Measurements from ENCODE around the gene NELL1.

The NELL1 gene

DNA sequence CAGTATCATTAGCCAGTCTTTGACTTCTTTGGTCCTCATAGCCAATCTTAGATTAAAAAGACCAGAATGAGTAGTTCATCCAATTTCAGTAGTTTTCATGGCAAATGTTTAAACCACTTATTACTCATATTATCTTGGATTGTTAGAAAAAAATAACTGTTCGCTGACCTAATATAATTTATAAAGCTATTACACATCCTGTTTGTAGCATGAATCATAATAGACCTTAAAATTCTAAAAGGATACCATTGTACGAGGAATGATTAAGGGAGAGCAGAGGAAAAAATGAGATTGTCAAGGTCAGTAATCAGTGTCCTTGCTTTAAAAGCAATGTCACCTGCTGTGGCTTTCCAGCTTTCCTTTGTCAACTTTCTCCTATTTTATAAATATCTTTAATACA lies 371.2 kb downstream of the NELL1 start:
- Mint-ChIP-seq H3K4me1 (no peaks in the 10 kb centered on the region), H3K9me3 (peaks cover 8% of the 10 kb centered on the region), H3K4me3 (no peak overlapping the region), H3K27me3 (no peaks in the 10 kb centered on the region), H3K36me3 (no peaks in the 10 kb centered on the region), H3K27ac (no peak overlapping the region)
- no peak for DNase-seq (ENCODE audit: low spot score in 2 of 2)
- no peak for ATAC-seq (ENCODE audit: low read depth)

DNA sequence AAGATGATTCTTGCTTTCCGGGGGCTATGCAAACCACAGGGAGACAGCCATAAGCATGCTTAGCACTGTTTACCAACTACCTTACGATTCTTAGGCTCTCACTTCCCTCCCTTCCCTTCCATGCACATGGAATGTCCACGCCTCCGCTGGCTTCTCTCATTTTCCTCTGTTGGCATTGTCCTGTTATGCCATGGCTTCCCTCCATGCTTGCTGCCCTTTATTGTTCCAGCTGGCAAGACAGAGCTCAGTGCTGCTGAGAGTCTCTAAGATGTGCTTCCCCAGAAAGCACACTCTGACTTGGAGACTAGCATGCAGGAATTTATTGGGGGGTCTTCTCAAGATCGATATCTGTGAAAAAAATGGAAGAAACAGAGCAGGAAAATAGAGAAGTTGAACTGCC lies 379.2 kb downstream of the NELL1 start:
- H3K4me1 Mint-ChIP-seq, result no peaks in the 10 kb centered on the region
- DNase-seq (ENCODE audit: low spot score in 2 of 2) (no peak), ATAC-seq (ENCODE audit: low read depth) (no peak)
- peaks cover 5% of the 10 kb centered on the region for H3K9me3 Mint-ChIP-seq
- H3K27ac Mint-ChIP-seq, result no peak overlapping the region
- no peaks in the 10 kb centered on the region for H3K36me3 Mint-ChIP-seq
- H3K27me3 Mint-ChIP-seq, result no peaks in the 10 kb centered on the region
- H3K4me3 Mint-ChIP-seq, result no peak overlapping the region

DNA sequence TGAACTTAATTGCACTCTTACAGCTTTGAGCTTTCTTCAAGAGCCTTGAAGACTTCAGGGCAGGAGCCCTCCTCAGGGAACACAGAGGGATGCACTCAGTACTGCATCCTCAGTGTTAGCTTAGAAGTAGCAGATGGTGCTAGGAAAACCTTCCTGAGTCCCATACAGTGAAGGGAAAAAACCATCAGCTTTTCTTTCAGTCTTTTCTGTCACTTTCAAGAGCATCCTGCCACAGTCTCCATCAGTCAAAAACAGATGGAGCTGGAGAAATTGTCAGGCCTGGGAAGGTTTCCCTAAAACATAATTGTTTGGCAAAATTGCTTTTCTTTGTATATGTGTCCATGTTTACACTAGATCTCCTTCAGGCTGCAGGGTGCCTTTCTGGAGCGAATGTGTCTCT lies 384.1 kb downstream of the NELL1 start:
- no peaks in the 10 kb centered on the region for H3K4me1 Mint-ChIP-seq
- peaks cover 5% of the 10 kb centered on the region for H3K9me3 Mint-ChIP-seq
- no peak overlapping the region for H3K27ac Mint-ChIP-seq
- H3K4me3 Mint-ChIP-seq, result no peak overlapping the region
- H3K27me3 Mint-ChIP-seq, result no peaks in the 10 kb centered on the region
- ATAC-seq (ENCODE audit: low read depth) (no peak), DNase-seq (ENCODE audit: low spot score in 2 of 2) (no peak)
- H3K36me3 Mint-ChIP-seq, result no peaks in the 10 kb centered on the region

DNA sequence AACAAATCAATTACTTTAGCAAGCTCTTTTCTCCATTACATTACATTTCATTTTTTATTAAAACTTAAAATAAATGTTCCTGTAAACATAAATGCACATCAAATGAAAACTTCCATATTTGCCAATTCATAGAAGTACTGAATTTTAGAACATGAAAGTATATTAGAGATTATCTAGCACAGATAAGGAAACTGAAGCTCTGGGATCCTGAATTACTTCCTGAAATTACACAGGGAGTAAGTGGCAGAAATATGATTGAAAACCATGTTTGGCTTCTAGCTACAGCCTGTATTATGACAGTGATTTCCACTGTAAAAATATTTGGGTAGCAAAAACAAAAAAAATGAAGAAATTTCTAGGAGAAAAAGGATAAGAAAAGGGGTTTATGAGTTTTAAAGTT lies 387.3 kb downstream of the NELL1 start:
- ATAC-seq (ENCODE audit: low read depth) (no peak), DNase-seq (ENCODE audit: low spot score in 2 of 2) (no peak)
- Mint-ChIP-seq H3K4me1 (no peaks in the 10 kb centered on the region), H3K36me3 (no peaks in the 10 kb centered on the region), H3K27me3 (no peaks in the 10 kb centered on the region), H3K4me3 (no peak overlapping the region), H3K9me3 (peaks cover 5% of the 10 kb centered on the region), H3K27ac (no peak overlapping the region)

DNA sequence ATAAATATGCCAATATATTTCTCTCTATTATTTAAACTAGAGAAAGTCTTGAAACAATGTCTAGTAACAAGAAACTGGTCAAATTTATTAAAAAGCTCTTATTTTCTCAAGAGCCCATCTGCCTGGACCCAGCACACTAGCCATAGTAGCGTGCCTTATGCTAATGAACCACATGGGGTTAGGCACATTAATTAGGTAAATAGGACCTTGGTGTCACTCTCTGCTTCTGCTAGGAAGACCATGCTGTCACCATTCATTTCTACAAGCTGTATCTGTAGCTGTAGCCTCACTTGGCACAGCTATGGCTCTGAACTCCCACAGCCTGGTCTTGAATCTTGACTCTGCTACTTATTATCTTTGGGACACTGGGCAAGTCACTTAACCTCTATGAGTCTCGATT lies 390.5 kb downstream of the NELL1 start:
- no peak overlapping the region for H3K4me3 Mint-ChIP-seq
- DNase-seq (ENCODE audit: low spot score in 2 of 2) (no peak), ATAC-seq (ENCODE audit: low read depth) (no peak)
- H3K4me1 Mint-ChIP-seq, result no peaks in the 10 kb centered on the region
- no peak overlapping the region for H3K27ac Mint-ChIP-seq
- no peaks in the 10 kb centered on the region for H3K27me3 Mint-ChIP-seq
- H3K9me3 Mint-ChIP-seq, result peaks cover 1% of the 10 kb centered on the region
- no peaks in the 10 kb centered on the region for H3K36me3 Mint-ChIP-seq

DNA sequence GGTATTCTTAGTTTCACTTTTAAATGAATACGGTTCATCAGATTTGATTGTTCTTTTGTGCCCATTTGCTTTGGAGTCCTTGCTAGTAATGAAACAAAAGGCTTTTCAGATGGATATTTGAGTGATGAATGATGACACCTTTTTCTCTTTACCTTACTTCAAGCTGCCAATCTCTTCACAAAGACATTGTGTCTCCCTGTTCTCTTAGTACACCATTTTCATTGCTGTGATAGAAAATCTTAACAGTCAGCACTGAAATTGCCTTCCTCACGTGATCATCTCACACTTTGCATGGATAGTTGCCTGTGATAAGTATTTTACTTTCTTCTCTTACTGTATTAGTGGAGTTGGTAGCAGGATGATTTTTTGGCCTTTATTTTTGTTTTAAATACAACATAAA lies 396.6 kb downstream of the NELL1 start:
- Mint-ChIP-seq H3K27ac (no peak overlapping the region), H3K36me3 (no peaks in the 10 kb centered on the region), H3K4me3 (no peak overlapping the region), H3K27me3 (no peaks in the 10 kb centered on the region), H3K4me1 (no peaks in the 10 kb centered on the region), H3K9me3 (peaks cover 1% of the 10 kb centered on the region)
- DNase-seq (ENCODE audit: low spot score in 2 of 2) (no peak), ATAC-seq (ENCODE audit: low read depth) (no peak)

DNA sequence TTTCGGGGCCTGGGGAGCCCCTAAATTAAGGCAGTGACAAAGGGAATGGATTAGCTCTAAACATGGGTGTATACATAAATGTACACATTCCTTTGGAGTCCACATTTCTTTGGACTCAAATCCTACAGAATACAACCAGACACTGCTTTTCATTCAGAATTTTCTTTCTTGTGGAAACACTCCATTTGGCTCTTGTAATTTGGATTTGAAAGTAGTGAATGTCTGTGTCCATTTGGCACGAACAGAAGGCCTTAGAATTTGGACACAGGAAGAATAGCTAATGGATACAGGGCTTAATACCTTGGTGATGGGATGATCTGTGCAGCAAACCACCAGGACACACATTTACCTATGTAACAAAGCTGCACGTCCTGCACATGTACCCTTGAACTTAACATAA lies 399.5 kb downstream of the NELL1 start:
- Mint-ChIP-seq H3K4me3 (no peak overlapping the region), H3K36me3 (no peaks in the 10 kb centered on the region), H3K27ac (no peak overlapping the region), H3K27me3 (no peaks in the 10 kb centered on the region), H3K9me3 (no peaks in the 10 kb centered on the region), H3K4me1 (no peaks in the 10 kb centered on the region)
- DNase-seq (ENCODE audit: low spot score in 2 of 2) (no peak), ATAC-seq (ENCODE audit: low read depth) (no peak)

DNA sequence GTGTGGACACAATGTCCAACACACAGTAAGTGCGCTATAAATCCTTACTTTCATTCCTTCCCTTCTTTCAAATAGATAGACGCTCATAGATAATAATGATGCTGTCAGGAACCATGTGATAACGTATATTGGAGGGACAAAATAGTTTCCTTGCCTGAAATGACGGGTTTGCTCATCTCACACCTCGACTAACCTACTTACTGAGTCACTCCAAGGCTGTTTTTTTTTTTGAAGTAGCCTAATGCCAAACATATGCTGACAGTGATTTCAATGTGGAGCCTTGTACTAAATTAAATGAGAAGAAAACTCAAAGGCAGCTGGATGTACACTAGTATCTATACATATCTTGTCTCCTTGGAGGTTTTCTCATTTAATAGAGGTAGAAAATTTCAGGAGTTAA lies 400.5 kb downstream of the NELL1 start:
- no peaks in the 10 kb centered on the region for H3K27me3 Mint-ChIP-seq

DNA sequence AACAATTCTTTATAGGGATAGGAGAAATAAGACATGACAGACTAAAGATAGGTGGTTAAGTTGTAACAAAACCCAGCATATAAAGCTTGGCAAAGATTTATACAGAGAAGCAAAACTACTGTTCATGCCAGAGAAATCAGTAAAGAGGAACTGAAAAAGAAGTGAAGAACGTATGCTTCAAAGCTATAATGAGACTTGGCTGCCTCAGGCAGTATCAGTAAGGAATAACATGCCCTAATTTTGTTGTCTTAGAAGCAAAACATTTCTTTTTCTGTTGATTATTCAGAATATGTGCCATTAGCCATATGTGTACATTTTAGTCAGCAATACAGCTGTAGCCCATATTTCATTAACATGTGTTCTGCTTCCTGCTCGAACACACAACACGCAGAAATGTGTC lies 403.2 kb downstream of the NELL1 start:
- Mint-ChIP-seq H3K36me3 (no peaks in the 10 kb centered on the region), H3K9me3 (no peaks in the 10 kb centered on the region), H3K4me1 (no peaks in the 10 kb centered on the region), H3K27me3 (no peaks in the 10 kb centered on the region), H3K27ac (no peak overlapping the region), H3K4me3 (no peak overlapping the region)
- no peak for DNase-seq (ENCODE audit: low spot score in 2 of 2)
- no peak for ATAC-seq (ENCODE audit: low read depth)

More for the DNA sequence above, 400.5 kb downstream of the NELL1 start:
- DNase-seq (ENCODE audit: low spot score in 2 of 2), result no peak
- H3K4me1 Mint-ChIP-seq, result no peaks in the 10 kb centered on the region
- H3K4me3 Mint-ChIP-seq, result no peak overlapping the region
- no peak overlapping the region for H3K27ac Mint-ChIP-seq
- no peaks in the 10 kb centered on the region for H3K36me3 Mint-ChIP-seq
- ATAC-seq (ENCODE audit: low read depth), result no peak
- H3K9me3 Mint-ChIP-seq, result no peaks in the 10 kb centered on the region

DNA sequence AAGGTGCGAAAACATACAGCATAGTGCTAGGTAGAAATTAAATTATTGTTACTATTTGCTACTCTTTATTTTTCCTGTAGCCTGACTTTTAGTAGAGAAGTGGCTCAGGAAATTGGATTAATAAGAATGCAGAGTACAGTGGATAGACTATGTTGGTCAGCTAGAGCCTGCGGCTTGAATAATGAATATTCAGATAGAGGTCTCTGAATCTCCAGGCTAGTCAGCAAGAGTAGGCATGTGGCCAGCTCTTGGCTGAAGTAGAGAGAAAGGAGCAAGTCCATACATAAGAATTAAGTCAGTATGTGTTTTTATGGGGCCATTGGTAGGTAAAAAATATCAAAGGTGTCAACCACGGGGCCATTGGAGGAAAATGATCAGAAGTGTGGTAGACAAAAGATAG lies 413.5 kb downstream of the NELL1 start:
- Mint-ChIP-seq H3K27me3 (no peaks in the 10 kb centered on the region), H3K4me3 (no peak overlapping the region), H3K27ac (no peak overlapping the region), H3K9me3 (peaks cover 1% of the 10 kb centered on the region), H3K36me3 (no peaks in the 10 kb centered on the region), H3K4me1 (no peaks in the 10 kb centered on the region)
- no peak for DNase-seq (ENCODE audit: low spot score in 2 of 2)
- no peak for ATAC-seq (ENCODE audit: low read depth)

DNA sequence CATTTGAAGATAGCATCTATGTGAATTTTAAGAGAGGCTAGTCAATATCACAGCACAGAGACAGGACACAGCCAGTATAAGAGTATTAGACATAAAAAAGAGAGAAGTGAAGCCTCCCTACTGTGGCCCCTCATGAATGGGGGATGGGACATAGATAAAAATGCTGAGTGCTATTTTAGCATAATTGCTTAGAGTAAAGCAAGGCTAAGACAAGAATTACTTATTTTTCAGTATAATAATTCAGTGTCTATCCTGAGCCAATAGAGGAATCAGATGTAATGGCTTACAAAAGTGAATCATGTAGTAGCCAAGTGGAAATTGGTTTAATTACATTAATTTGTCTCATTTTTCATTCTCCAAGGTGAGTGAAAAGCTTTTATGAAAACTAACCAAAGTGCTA lies 419.5 kb downstream of the NELL1 start:
- Mint-ChIP-seq H3K27ac (no peak overlapping the region), H3K9me3 (peaks cover 8% of the 10 kb centered on the region), H3K36me3 (no peaks in the 10 kb centered on the region), H3K27me3 (no peaks in the 10 kb centered on the region), H3K4me1 (no peaks in the 10 kb centered on the region), H3K4me3 (no peak overlapping the region)
- ATAC-seq (ENCODE audit: low read depth), result no peak
- no peak for DNase-seq (ENCODE audit: low spot score in 2 of 2)

DNA sequence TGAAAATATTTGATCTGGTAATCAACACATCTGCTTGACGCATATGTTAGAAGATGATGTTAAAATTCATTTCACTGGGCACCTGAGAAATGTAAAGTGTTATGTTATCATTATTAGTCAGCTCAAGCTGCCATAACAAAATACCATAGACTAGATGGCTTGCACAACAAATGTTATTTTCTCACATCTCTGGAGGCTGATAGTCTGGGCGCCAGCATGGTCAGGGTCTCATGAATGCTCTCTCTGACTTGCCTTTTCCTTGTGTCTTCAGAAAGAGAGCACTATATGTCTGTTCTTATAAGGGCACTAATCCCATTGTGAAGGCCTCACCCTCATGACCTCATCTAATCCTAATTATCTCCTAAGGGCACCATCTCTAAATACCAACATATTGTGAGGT lies 435.3 kb downstream of the NELL1 start:
- H3K4me1 Mint-ChIP-seq, result no peaks in the 10 kb centered on the region
- H3K27me3 Mint-ChIP-seq, result no peaks in the 10 kb centered on the region
- ATAC-seq (ENCODE audit: low read depth) (no peak), DNase-seq (ENCODE audit: low spot score in 2 of 2) (no peak)
- H3K36me3 Mint-ChIP-seq, result peaks cover 2% of the 10 kb centered on the region
- H3K27ac Mint-ChIP-seq, result no peak overlapping the region
- no peak overlapping the region for H3K4me3 Mint-ChIP-seq
- H3K9me3 Mint-ChIP-seq, result peaks cover 4% of the 10 kb centered on the region

DNA sequence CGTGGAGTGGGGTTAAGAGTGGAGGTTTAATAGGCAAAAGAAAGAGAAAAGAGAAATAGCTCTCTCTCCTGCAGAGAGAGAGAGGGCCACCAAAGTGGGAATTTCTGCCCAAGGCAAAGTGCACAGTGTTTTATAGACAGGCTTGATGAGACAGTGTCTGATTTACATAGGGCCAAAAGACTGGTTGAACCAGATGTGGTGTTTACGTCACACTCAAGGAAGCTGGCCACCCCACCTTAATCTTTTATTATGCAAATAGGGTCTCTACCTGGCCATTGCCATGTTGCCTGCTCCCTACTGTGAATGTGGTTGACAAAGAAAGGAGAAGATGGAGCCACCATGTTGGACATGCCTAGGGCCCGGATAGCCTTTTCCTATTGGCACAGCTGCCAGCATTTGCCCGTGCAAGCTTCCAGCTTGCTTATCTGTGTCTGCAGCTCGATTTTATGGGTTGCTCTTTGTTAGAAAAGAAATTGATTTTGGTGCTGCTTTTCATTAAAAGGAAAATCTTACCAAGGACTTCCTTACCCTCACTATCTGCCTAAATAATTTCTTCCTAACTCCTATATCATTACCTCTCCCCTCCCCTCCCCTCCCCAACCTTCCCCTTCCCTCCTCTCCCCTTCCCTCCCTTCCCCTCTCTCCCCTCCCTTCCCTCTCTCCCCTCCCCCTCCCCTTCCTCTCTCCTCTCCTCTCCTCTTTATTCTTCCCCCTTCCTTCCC lies 436.0 kb downstream of the NELL1 start:
- no peaks in the 10 kb centered on the region for H3K4me1 Mint-ChIP-seq
- H3K27ac Mint-ChIP-seq, result no peak overlapping the region
- H3K4me3 Mint-ChIP-seq, result no peak overlapping the region
- H3K27me3 Mint-ChIP-seq, result no peaks in the 10 kb centered on the region
- ATAC-seq (ENCODE audit: low read depth) (no peak), DNase-seq (ENCODE audit: low spot score in 2 of 2) (no peak)
- H3K36me3 Mint-ChIP-seq, result peaks cover 2% of the 10 kb centered on the region
- H3K9me3 Mint-ChIP-seq, result peaks cover 4% of the 10 kb centered on the region

DNA sequence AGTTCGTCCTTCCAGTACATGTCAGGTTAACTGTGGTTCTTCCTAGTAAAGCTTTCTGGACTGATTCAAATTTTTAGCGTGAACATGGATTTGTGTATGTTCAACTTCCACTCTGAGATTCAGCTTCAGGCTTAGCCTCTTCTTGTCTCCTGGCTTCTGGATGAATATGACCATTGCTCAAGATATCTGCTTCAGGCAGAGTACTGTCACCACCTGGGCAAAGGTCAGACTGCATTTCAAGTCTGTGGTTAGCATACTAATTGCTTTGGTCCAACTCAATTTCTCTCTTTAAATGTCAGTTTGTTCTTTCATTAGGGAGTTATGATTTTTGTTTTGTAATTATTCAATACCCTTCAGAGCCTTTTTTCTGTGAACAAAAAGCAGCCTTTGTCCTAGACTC lies 440.0 kb downstream of the NELL1 start:
- H3K36me3 Mint-ChIP-seq, result peaks cover 2% of the 10 kb centered on the region
- H3K4me1 Mint-ChIP-seq, result no peaks in the 10 kb centered on the region
- no peak for ATAC-seq (ENCODE audit: low read depth)

DNA sequence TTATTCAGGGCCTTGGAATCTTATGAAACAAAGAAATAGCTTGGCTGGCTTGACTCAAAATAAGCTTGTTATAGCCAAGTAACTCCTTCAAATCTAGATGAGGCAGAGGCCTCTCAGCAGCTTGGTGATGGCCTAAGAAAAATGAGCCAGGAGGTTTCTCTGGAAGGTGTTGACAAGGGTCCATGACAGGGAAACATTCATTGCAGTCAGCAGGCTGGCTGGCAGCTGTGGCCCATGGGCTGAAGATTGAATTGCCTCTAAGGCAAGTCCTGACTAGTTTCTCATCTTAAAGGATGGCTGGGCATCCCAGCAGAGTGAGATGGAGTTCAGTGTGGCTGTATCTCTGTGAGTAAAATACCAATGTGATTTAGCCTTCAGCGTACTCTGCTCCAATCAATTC lies 441.0 kb downstream of the NELL1 start:
- Mint-ChIP-seq H3K27ac (no peak overlapping the region), H3K4me1 (no peaks in the 10 kb centered on the region), H3K9me3 (peaks cover 3% of the 10 kb centered on the region), H3K27me3 (no peaks in the 10 kb centered on the region), H3K4me3 (no peak overlapping the region), H3K36me3 (peaks cover 2% of the 10 kb centered on the region)
- ATAC-seq (ENCODE audit: low read depth), result no peak
- DNase-seq (ENCODE audit: low spot score in 2 of 2), result no peak

More for the DNA sequence above, 440.0 kb downstream of the NELL1 start:
- no peak overlapping the region for H3K27ac Mint-ChIP-seq
- no peaks in the 10 kb centered on the region for H3K27me3 Mint-ChIP-seq
- no peak overlapping the region for H3K4me3 Mint-ChIP-seq
- peaks cover 3% of the 10 kb centered on the region for H3K9me3 Mint-ChIP-seq
- DNase-seq (ENCODE audit: low spot score in 2 of 2), result no peak
